Fibroblast of mammary gland (primary cell): Measurements from ENCODE around the gene GARRE1.
A peak's percentile ranks its signal among the peaks of the same experiment; 100 is the strongest.
"Not testable (repeated sequence)": the region's sequence is repeated elsewhere in the genome, so short reads cannot be mapped to it uniquely, and the experiment has no call there.

Experiments used
- DNase-seq: peaks from one replicate; pipeline ENCODE4 v3.0.0-alpha.2; 2010; ENCODE audit warnings: low read depth
- H3K4me3 ChIP-seq: 2 replicates; pipeline ENCODE4 v1.5.1; 2011; ENCODE audit warnings: low read depth, mild to moderate bottlenecking, low read length, moderate library complexity; ENCODE audit not compliant: control insufficient read depth
- CTCF ChIP-seq: conservative IDR thresholded peaks from 2 replicates; pipeline ENCODE4 v1.5.1; 2011; ENCODE audit warnings: low read depth, low read length, inconsistent platforms; ENCODE audit not compliant: control insufficient read depth, insufficient read depth

GARRE1 gene

DNA sequence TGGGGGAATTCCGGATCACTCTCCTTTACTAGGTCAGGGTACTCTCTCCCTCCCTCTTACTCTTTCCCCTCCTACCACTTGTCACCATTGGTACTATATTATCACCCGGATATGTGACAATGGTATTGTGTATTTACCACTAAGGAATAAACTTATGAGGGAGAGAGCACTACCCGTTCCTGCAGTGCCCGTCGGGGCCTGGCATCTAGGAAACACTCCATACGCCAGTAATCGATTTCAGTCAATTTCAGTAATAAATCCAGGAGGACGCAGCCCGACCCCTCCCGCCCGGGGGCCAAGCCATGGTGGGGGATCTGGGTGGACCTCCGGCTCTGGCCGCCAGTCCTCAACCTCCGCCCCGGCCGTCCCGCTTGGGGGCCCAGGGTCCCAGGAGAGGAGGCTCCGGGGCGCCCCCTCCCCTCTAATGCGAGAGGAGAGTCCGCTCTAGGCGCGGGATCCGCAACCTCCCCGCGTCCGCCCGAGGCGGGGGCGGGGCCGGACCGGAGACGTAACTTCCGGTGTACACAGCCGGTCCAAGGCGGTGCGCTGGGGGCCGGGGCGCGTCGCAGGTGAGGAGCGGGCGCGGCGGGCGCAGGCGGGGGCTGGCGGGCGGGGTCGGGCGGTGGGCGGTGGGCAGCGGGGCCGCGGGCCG is at the start of gene GARRE1:
TSS of gene GARRE1 (plus strand) at position 509 of the 652 bp plus-strand sequence. CDS start 45,920 bp downstream, outside the sequence.
- DNase-seq: peak; percentile 35
- TF ChIP-seq CTCF: no peak
- H3K4me3 ChIP-seq: peak within 1 kb of the TSS; percentile 76

DNA sequence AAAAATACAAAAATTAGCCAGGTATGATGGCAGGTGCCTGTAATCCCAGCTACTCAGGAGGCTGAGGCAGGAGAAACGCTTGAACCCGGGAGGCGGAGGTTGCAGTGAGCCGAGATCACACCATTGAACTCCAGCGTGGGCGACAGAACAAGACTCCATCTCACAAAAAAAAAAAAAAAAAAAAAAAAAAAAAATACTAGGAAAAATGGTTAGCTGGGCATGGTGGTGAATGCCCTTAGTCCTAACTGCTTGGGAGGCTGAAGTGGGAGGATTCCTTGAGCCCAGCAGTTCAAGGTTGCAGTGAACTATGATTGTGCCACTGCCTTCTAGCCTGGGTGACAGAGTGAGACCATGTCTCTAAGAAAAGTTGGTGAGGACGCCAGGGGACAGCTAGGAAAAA is 49.0 kb upstream of the GARRE1 start:
- DNase-seq, H3K4me3 ChIP-seq: not testable (repeated sequence)

- no peak overlapping the region for H3K4me3 ChIP-seq
- no peak for TF ChIP-seq CTCF
- no peak for DNase-seq
Measured at GRCh38 chr19:34208291-34208884, 46.0 kb upstream of the GARRE1 start.

GRCh38 chr19:34209726-34210125 is 44.6 kb upstream of the GARRE1 start:
- DNase-seq: no peak
- no peak overlapping the region for H3K4me3 ChIP-seq
- TF ChIP-seq CTCF: no peak

GRCh38 chr19:34213283-34213682 is 41.1 kb upstream of the GARRE1 start:
- H3K4me3 ChIP-seq: no peak overlapping the region
- no peak for TF ChIP-seq CTCF
- DNase-seq: no peak

GRCh38 chr19:34214040-34214439 is 40.3 kb upstream of the GARRE1 start:
- no peak for TF ChIP-seq CTCF
- H3K4me3 ChIP-seq: no peak overlapping the region
- DNase-seq: no peak

- TF ChIP-seq CTCF: no peak
- no peak for DNase-seq
Measured at GRCh38 chr19:34215006-34215665, 39.2 kb upstream of the GARRE1 start.

More at GRCh38 chr19:34215006-34215665, 39.2 kb upstream of the GARRE1 start:
- no peak overlapping the region for H3K4me3 ChIP-seq
